Measurements from ENCODE around the gene KLF17.
"Not testable (repeated sequence)": the region's sequence is repeated elsewhere in the genome, so short reads cannot be mapped to it uniquely, and the experiment has no call there.

Gene KLF17

DNA sequence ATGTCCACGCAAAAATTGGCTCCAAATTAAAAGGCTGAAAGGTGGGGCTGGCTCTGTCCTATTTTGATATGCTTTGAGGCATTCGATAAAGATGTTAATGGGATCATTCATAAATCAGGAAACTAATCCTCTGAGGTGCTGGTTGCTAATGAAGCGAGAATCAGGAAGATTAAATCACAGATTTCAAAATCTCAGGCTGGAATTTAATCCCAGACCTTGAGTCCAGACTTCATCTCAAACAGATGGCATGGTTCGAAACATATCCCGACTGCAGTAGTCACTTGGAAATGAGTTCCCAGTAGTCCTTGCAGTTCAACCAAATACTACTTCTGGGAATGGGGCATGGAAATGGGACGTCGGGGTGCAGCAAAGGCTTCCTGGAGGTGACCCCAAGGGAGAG lies 4.5 kb upstream of the KLF17 start:
- in situ Hi-C loops (cut with MboI; ENCODE audit: low sequenced_read_pairs, unreplicated experiment) = no loop called here

DNA sequence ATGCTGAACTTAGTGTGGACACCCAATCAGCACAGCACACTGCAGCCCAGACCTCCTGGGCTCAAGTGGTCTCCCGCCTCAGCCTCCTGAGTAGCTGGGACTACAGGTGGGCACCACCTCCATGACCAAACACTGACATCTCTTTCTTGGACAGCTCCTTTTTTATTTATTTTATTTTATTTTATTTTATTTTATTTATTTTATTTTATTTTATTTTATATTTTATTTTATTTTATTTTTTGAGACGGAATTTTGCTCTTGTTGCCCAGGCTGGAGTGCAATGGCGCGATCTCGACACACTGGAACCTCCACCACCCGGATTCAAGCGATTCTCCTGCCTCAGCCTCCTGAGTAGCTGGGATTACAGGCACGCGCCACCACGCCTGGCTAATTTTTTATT lies 1.3 kb upstream of the KLF17 start:
- in situ Hi-C loops (cut with MboI; ENCODE audit: low sequenced_read_pairs, unreplicated experiment) = not testable (repeated sequence)

More for the DNA sequence above, 4.5 kb upstream of the KLF17 start:
- TF ChIP-seq, protein P1, sequence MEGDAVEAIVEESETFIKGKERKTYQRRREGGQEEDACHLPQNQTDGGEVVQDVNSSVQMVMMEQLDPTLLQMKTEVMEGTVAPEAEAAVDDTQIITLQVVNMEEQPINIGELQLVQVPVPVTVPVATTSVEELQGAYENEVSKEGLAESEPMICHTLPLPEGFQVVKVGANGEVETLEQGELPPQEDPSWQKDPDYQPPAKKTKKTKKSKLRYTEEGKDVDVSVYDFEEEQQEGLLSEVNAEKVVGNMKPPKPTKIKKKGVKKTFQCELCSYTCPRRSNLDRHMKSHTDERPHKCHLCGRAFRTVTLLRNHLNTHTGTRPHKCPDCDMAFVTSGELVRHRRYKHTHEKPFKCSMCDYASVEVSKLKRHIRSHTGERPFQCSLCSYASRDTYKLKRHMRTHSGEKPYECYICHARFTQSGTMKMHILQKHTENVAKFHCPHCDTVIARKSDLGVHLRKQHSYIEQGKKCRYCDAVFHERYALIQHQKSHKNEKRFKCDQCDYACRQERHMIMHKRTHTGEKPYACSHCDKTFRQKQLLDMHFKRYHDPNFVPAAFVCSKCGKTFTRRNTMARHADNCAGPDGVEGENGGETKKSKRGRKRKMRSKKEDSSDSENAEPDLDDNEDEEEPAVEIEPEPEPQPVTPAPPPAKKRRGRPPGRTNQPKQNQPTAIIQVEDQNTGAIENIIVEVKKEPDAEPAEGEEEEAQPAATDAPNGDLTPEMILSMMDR (IDR thresholded peaks at IDR 0.05; ENCODE audit: borderline replicate concordance, control extremely low read depth, extremely low read depth, insufficient read depth, missing control alignments) = no peak
- no peak for DNase-seq (ENCODE audit: low spot score)

DNA sequence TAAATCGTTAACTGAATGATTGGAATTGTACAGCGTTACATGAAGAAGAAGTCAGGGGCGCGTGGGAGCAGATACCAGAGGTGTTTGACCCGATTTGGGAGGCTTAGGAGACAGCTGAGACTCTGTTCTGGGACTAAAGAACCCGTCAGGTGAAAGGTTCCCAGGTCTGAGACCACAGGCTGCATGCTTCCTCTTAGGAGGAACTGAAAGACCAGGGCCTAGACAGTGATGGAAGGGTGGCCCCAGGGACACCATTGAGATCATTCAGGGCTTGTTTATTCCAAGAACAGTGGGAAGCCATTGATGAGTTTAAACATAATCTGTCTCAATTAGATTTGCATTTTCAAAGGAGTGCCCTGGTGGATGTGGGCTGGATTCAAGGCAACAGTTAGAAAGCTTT lies 904 bp downstream of the KLF17 start:
- TF ChIP-seq, protein P1 (IDR thresholded peaks at IDR 0.05; ENCODE audit: borderline replicate concordance, control extremely low read depth, extremely low read depth, insufficient read depth, missing control alignments) = no peak
- peak; percentile 38 for DNase-seq (ENCODE audit: low spot score)
- in situ Hi-C loops (cut with MboI; ENCODE audit: low sequenced_read_pairs, unreplicated experiment) = no loop called here

More for the DNA sequence above, 1.3 kb upstream of the KLF17 start:
- DNase-seq (ENCODE audit: low spot score) = not testable (repeated sequence)

DNA sequence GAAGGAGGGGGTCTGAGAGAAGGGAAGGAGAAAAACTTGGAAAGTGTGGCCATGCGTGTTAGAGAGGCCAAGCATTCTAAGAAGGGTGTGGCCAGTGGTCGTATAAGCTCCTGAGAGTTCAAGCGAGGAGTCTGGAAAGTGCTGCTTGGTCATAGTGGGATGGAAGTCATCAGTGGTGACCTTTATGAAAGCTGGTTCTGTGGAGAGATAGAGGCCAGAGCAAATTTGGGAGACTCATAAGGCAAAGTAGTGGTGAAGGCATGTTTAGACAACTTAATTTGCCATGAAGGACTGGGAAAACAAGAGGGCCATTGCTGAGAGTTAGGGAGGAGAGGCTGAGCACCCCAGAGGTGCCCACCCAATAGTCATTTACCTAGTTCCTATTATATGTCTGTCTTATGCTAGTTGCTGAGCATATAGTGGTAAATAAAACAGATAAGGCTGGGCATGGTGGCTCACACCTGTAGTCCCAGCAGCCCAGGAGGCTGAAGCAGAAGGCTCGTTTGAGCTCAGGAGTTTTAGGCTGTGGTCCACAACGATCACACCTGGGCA lies 1.9 kb downstream of the KLF17 start:
- in situ Hi-C loops (cut with MboI; ENCODE audit: low sequenced_read_pairs, unreplicated experiment) = no loop called here
- DNase-seq (ENCODE audit: low spot score) = no peak
- TF ChIP-seq, protein P1 (IDR thresholded peaks at IDR 0.05; ENCODE audit: borderline replicate concordance, control extremely low read depth, extremely low read depth, insufficient read depth, missing control alignments) = no peak

DNA sequence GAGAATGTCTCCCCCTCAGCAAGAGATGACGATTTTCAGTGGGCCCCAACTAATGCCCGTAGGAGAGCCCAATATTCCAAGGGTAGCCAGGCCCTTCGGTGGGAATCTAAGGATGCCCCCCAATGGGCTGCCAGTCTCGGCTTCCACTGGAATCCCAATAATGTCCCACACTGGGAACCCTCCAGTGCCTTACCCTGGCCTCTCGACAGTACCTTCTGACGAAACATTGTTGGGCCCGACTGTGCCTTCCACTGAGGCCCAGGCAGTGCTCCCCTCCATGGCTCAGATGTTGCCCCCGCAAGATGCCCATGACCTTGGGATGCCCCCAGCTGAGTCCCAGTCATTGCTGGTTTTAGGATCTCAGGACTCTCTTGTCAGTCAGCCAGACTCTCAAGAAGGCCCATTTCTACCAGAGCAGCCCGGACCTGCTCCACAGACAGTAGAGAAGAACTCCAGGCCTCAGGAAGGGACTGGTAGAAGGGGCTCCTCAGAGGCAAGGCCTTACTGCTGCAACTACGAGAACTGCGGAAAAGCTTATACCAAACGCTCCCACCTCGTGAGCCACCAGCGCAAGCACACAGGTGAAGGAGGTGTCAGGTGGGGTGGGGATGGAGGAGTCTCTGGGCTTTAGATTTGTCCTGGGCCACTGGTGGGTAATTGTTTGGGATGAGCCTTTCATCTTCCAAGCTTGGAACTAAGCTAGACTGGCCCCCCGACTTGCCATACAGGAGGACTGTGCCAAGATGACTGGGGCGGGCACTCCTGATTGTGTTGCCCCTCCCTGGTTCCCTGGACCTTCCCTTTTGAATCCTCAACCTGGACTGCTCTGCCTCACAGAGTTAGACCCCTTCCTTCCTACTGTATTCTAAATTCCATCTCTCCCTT lies 11.2 kb downstream of the KLF17 start:
- no peak for DNase-seq (ENCODE audit: low spot score)
- in situ Hi-C loops (cut with MboI; ENCODE audit: low sequenced_read_pairs, unreplicated experiment) = no loop called here
- TF ChIP-seq, protein P1 (IDR thresholded peaks at IDR 0.05; ENCODE audit: borderline replicate concordance, control extremely low read depth, extremely low read depth, insufficient read depth, missing control alignments) = no peak

DNA sequence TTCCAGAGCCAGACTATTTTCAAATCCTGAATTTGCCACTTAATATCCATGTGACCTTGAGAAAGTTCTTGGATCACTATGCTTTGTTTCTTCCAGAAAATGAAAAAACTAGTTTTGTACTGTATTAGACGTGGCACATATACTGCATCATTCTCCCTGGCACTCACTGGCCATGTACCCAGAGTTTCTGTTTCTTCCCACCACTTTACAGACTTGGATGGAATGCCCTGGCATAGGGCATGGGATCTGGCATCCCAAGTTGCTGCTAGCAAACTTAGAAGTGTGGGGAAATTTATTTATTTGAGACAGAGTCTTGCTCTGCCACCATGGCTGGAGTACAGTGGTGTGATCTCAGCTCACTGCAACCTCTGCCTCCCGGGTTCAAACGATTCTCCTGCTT lies 12.8 kb downstream of the KLF17 start:
- DNase-seq (ENCODE audit: low spot score) = no peak
- TF ChIP-seq, protein P1 (IDR thresholded peaks at IDR 0.05; ENCODE audit: borderline replicate concordance, control extremely low read depth, extremely low read depth, insufficient read depth, missing control alignments) = no peak
- in situ Hi-C loops (cut with MboI; ENCODE audit: low sequenced_read_pairs, unreplicated experiment) = no loop called here
